Prostate gland (tissue), 2 donors: ENCODE results near the gene C16orf78. TPM values are rescaled to one million over a fixed set of nuclear protein-coding genes. Genes with fewer than 3 reads are reported as not detected.

Source experiments
- DNase-seq: peaks from one replicate; pipeline ENCODE4 v3.0.0-alpha.2; 2019; ENCODE audit warnings: low spot score
- H3K27ac ChIP-seq, 2 donors: fragments of 200-600 bp; sonication (generic); 2 replicates each; pipeline ENCODE4 v1.5.1; 2017 to 2019
- H3K27me3 ChIP-seq: fragments of 200-600 bp; sonication (generic); replicated peaks from 2 replicates; pipeline ENCODE4 v1.5.1; 2019; ENCODE audit not compliant: insufficient read depth
- H3K36me3 ChIP-seq, 2 donors: fragments of 200-600 bp; sonication (generic); 1 replicate in 1 of 2; 2 replicates in 1 of 2; pipeline versions ENCODE4 v1.5.1 to v1.8.1; 2017 to 2019
- H3K4me1 ChIP-seq: fragments of 200-600 bp; sonication (generic); replicated peaks from 2 replicates; pipeline ENCODE4 v1.5.1; 2019
- H3K4me3 ChIP-seq, 2 donors: fragments of 200-600 bp; sonication (generic); 2 replicates each; pipeline ENCODE4 v1.5.1; 2017 to 2019
- H3K9me3 ChIP-seq: fragments of 200-600 bp; sonication (generic); 2 replicates; pipeline ENCODE4 v1.5.1; 2017
- POLR2A ChIP-seq: fragments of 450-650 bp; IDR thresholded peaks from one replicate; pipeline ENCODE4 v1.6.1; 2016; ENCODE audit warnings: antibody characterized with exemption, mild to moderate bottlenecking
- POLR2AphosphoS5 ChIP-seq: sonication (generic); formaldehyde crosslinking; IDR thresholded peaks from one replicate; pipeline ENCODE4 v1.6.1; 2017; ENCODE audit warnings: antibody characterized with exemption
- WGBS: methylation state at CpG from one replicate; pipeline ENCODE4 v1.1.5; 2018; 5-methylcytosine and 5-hydroxymethylcytosine counted together
- intact Hi-C: fragments of 100-400 bp; cut with DNase I; formaldehyde crosslinking; loops from one replicate; pipeline ENCODE4 v1.14.2; 2022
- total RNA-seq, 2 donors: library from RNA; depleted of rRNA; stranded (reverse); fragments of >200 nt; gene quantifications; one replicate each; pipeline ENCODE4 v1.1.0, GENCODE V29; 2016
- TF ChIP-seq, protein P1 (sequence below), 4 experiments: fragments of 200-600 bp in 2 of 4; fragments of 450-650 bp in 2 of 4; sonication (generic) in 2 of 4; IDR thresholded peaks; 1 replicate in 3 of 4; 2 replicates in 1 of 4; pipeline ENCODE4 v1.5.1; 2016 to 2019; ENCODE audit warnings: antibody characterized with exemption in 4 of 4, mild to moderate bottlenecking in 2 of 4, moderate library complexity in 2 of 4

The C16orf78 gene
- total RNA-seq, 2 donors from 2014 or later = not detected

- Histone ChIP-seq H3K4me3 (no peak overlapping the region), H3K4me1 (no peaks in the 10 kb centered on the region), H3K27me3 (no peaks in the 10 kb centered on the region), H3K36me3 (no peaks in the 10 kb centered on the region), H3K27ac (no peak overlapping the region), H3K9me3 (no peaks in the 10 kb centered on the region)
- WGBS = 23% methylated on average over 17 of the region's 17 CpGs
- TF ChIP-seq, protein P1, sequence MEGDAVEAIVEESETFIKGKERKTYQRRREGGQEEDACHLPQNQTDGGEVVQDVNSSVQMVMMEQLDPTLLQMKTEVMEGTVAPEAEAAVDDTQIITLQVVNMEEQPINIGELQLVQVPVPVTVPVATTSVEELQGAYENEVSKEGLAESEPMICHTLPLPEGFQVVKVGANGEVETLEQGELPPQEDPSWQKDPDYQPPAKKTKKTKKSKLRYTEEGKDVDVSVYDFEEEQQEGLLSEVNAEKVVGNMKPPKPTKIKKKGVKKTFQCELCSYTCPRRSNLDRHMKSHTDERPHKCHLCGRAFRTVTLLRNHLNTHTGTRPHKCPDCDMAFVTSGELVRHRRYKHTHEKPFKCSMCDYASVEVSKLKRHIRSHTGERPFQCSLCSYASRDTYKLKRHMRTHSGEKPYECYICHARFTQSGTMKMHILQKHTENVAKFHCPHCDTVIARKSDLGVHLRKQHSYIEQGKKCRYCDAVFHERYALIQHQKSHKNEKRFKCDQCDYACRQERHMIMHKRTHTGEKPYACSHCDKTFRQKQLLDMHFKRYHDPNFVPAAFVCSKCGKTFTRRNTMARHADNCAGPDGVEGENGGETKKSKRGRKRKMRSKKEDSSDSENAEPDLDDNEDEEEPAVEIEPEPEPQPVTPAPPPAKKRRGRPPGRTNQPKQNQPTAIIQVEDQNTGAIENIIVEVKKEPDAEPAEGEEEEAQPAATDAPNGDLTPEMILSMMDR (IDR thresholded peaks at IDR 0.05) = peak; percentile 64 to 90 (median 83)
- peak; percentile 18 for TF ChIP-seq POLR2AphosphoS5
- TF ChIP-seq POLR2A = no peak
- intact Hi-C loops = loop anchor here (2.0 to 5.0 kb wide), 3 partner anchors 184 to 515 kb away; no protein-coding TSS in a partner anchor
- peak; percentile 78 for DNase-seq
Observed at GRCh38 chr16:49407873-49408550, 34.4 kb downstream of the C16orf78 start.

DNA sequence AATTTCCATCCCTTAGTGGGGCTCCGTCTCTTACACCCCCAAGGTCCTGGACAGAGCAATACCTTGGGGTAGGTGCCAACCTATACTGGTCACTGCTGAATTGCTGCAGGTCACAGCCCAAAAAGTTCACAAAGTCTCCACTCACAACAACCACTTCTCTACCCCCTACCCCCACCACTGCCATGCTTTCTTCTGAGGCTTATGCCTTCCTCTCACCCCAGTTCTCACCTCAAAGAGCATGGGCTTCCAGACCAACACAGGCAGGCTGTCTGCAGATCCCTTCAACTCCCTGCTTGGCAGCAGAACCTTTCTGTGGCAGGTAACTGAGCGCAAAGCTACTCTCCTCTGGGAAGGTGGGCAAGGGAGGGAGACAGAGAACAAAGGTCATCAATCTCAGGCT lies 35.5 kb downstream of the C16orf78 start:
- no peak for DNase-seq
- Histone ChIP-seq H3K4me3 (no peak overlapping the region), H3K27me3 (no peaks in the 10 kb centered on the region), H3K27ac (no peak overlapping the region), H3K4me1 (no peaks in the 10 kb centered on the region), H3K36me3 (no peaks in the 10 kb centered on the region), H3K9me3 (no peaks in the 10 kb centered on the region)
- TF ChIP-seq, protein P1 (IDR thresholded peaks at IDR 0.05) = no peak
- TF ChIP-seq POLR2AphosphoS5 (no peak), POLR2A (no peak)
- WGBS = 100% methylated on average over 2 of the region's 2 CpGs
- intact Hi-C loops = loop anchor here (5.0 kb wide), 2 partner anchors 183 to 468 kb away; no protein-coding TSS in a partner anchor

DNA sequence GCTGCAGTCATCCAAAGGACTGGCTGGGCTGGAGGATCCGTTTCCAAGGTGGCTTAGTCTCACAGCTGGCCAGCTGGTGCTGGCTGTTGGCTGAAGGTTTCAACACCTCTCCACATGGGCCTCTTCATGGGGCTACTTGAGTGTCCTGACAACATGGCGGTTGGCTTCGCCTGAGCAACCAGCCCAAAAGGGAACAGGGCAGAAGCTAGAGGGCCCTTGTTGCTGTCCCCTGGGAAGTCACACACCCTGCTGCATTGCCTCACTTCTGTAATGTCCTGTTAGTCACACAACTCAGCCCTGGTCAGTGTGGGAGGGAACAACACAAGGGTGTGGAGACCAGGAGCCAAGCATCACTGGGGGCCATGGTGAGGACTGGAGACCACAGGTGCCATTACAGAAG lies 36.6 kb downstream of the C16orf78 start:
- TF ChIP-seq POLR2AphosphoS5 (no peak), POLR2A (no peak)
- TF ChIP-seq, protein P1 (IDR thresholded peaks at IDR 0.05) = no peak
- Histone ChIP-seq H3K4me3 (no peak overlapping the region), H3K9me3 (no peaks in the 10 kb centered on the region), H3K4me1 (no peaks in the 10 kb centered on the region), H3K27ac (no peak overlapping the region), H3K36me3 (no peaks in the 10 kb centered on the region), H3K27me3 (no peaks in the 10 kb centered on the region)
- WGBS = 93% methylated on average over 2 of the region's 3 CpGs
- no peak for DNase-seq
- intact Hi-C loops = no loop called here

DNA sequence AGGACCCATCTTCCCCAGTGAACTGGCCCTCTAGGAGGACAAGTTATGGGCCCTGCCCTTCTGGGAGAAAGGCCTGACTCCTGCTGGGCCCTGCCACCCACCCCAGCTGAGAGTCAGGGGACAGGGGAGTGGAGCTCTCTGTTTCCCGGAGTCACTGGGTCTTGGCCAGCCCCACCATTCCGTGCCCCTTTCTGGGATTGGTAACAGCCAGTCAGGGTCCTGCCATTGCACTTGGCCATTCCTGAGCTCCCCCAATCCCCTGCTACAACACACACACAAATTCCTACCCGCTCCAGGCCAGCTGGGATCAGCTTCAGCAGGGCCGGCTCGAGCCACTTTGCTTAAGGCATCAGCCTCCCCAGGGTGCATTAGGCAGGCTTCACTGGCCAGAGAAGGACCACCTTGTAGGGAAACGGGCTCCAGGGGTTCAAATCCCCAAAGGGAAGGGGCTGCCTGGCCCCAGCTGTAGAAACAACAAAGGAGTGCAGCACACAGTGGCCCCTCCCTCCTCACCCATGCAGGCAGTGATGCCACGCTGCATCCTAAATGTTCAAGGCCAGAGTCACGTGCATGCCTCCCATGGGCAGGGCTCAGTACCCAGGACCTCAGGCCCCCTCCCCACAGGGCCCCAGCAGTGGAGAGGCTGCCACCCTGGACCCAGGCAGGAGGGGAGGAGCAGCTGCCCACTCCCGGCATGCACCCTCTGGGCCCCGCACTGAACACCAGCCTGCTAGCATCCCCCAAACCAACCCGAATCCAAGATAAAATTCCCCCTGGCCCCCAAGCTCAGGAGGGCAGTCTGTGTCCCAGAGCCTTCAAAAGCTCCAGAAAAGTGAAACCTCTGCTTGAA lies 37.7 kb downstream of the C16orf78 start:
- H3K4me3 ChIP-seq = no peak overlapping the region
- no peaks in the 10 kb centered on the region for H3K9me3 ChIP-seq
- WGBS = 90% methylated on average over 11 of the region's 11 CpGs
- DNase-seq = no peak
- no peak overlapping the region for H3K27ac ChIP-seq
- H3K36me3 ChIP-seq = no peaks in the 10 kb centered on the region
- intact Hi-C loops = no loop called here
- H3K4me1 ChIP-seq = no peaks in the 10 kb centered on the region
- no peaks in the 10 kb centered on the region for H3K27me3 ChIP-seq
- TF ChIP-seq POLR2AphosphoS5 (no peak), POLR2A (no peak)
- TF ChIP-seq, protein P1 (IDR thresholded peaks at IDR 0.05) = no peak
